Measurements from ENCODE around the gene PRAME.

GRCh38 chr22:22558071-22558971 is 744 bp downstream of the PRAME start:
- TF ChIP-seq POLR2AphosphoS5 (IDR thresholded peaks at IDR 0.05; ENCODE audit: low read depth, low read length), result no peak
- TF ChIP-seq, protein P1, sequence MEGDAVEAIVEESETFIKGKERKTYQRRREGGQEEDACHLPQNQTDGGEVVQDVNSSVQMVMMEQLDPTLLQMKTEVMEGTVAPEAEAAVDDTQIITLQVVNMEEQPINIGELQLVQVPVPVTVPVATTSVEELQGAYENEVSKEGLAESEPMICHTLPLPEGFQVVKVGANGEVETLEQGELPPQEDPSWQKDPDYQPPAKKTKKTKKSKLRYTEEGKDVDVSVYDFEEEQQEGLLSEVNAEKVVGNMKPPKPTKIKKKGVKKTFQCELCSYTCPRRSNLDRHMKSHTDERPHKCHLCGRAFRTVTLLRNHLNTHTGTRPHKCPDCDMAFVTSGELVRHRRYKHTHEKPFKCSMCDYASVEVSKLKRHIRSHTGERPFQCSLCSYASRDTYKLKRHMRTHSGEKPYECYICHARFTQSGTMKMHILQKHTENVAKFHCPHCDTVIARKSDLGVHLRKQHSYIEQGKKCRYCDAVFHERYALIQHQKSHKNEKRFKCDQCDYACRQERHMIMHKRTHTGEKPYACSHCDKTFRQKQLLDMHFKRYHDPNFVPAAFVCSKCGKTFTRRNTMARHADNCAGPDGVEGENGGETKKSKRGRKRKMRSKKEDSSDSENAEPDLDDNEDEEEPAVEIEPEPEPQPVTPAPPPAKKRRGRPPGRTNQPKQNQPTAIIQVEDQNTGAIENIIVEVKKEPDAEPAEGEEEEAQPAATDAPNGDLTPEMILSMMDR (IDR thresholded peaks at IDR 0.05), result no peak
- TF ChIP-seq TCF7L2 (IDR thresholded peaks at IDR 0.05; ENCODE audit: low read depth, low read length), result no peak
- TF ChIP-seq, protein P2, sequence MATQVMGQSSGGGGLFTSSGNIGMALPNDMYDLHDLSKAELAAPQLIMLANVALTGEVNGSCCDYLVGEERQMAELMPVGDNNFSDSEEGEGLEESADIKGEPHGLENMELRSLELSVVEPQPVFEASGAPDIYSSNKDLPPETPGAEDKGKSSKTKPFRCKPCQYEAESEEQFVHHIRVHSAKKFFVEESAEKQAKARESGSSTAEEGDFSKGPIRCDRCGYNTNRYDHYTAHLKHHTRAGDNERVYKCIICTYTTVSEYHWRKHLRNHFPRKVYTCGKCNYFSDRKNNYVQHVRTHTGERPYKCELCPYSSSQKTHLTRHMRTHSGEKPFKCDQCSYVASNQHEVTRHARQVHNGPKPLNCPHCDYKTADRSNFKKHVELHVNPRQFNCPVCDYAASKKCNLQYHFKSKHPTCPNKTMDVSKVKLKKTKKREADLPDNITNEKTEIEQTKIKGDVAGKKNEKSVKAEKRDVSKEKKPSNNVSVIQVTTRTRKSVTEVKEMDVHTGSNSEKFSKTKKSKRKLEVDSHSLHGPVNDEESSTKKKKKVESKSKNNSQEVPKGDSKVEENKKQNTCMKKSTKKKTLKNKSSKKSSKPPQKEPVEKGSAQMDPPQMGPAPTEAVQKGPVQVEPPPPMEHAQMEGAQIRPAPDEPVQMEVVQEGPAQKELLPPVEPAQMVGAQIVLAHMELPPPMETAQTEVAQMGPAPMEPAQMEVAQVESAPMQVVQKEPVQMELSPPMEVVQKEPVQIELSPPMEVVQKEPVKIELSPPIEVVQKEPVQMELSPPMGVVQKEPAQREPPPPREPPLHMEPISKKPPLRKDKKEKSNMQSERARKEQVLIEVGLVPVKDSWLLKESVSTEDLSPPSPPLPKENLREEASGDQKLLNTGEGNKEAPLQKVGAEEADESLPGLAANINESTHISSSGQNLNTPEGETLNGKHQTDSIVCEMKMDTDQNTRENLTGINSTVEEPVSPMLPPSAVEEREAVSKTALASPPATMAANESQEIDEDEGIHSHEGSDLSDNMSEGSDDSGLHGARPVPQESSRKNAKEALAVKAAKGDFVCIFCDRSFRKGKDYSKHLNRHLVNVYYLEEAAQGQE (IDR thresholded peaks at IDR 0.05; ENCODE audit: insufficient read depth in 1 of 2, low read depth in 2 of 2, low read length in 1 of 2), result no peak
- no peak for TF ChIP-seq SIN3A (IDR thresholded peaks at IDR 0.05; ENCODE audit: borderline replicate concordance, insufficient read depth, low read depth, low read length)

All from Panc1 (cell line).